ENCODE measurements around the gene OR52E8. TPM values are rescaled to one million over a fixed set of nuclear protein-coding genes. Genes with fewer than 3 reads are reported as not detected.

OR52E8 gene
- total RNA-seq: not detected

GRCh38 chr11:5857590-5857989 lies at the start of gene OR52E8:
OR52E8 (minus strand) TSS chr11:5857690; CDS start chr11:5857690, 0 bp downstream.
- H3K27ac Mint-ChIP-seq: no peak within 1 kb of the TSS
- H3K9me3 Mint-ChIP-seq: no peaks in the 10 kb centered on the region
- H3K4me1 Mint-ChIP-seq (ENCODE audit: low read depth): no peaks in the 10 kb centered on the region
- peaks cover 7% of the 10 kb centered on the region for H3K27me3 Mint-ChIP-seq (ENCODE audit: low read depth)
- DNase-seq (no peak), ATAC-seq (replicated peaks in 1 of 2) (no peak)
- no peak within 1 kb of the TSS for H3K4me3 Mint-ChIP-seq
- H3K36me3 Mint-ChIP-seq (ENCODE audit: insufficient read depth in 2 of 2): no peaks in the 10 kb centered on the region

GRCh38 chr11:5899534-5899933 lies 42.0 kb upstream of the OR52E8 start:
- Mint-ChIP-seq H3K36me3 (ENCODE audit: insufficient read depth in 2 of 2) (no peaks in the 10 kb centered on the region), H3K4me1 (ENCODE audit: low read depth) (no peaks in the 10 kb centered on the region), H3K4me3 (no peak overlapping the region), H3K27me3 (ENCODE audit: low read depth) (no peaks in the 10 kb centered on the region), H3K9me3 (no peaks in the 10 kb centered on the region), H3K27ac (no peak overlapping the region)
- DNase-seq (no peak), ATAC-seq (replicated peaks in 1 of 2) (no peak)

GRCh38 chr11:5892908-5893307 lies 35.4 kb upstream of the OR52E8 start, which contains the start of gene OR52E5:
OR52E5 (plus strand) TSS chr11:5893208; CDS start chr11:5900777, 7,569 bp downstream.
- no peak for ATAC-seq (replicated peaks in 1 of 2)
- Mint-ChIP-seq H3K27me3 (ENCODE audit: low read depth) (peaks cover 2% of the 10 kb centered on the region), H3K9me3 (no peaks in the 10 kb centered on the region), H3K4me1 (ENCODE audit: low read depth) (no peaks in the 10 kb centered on the region), H3K27ac (no peak within 1 kb of the TSS), H3K36me3 (ENCODE audit: insufficient read depth in 2 of 2) (no peaks in the 10 kb centered on the region), H3K4me3 (no peak within 1 kb of the TSS)
- no peak for DNase-seq

GRCh38 chr11:5891216-5891800 lies 33.8 kb upstream of the OR52E8 start:
- H3K27me3 Mint-ChIP-seq (ENCODE audit: low read depth): peaks cover 15% of the 10 kb centered on the region
- H3K4me3 Mint-ChIP-seq: no peak overlapping the region
- ATAC-seq (replicated peaks in 1 of 2): no peak
- no peaks in the 10 kb centered on the region for H3K9me3 Mint-ChIP-seq
- no peaks in the 10 kb centered on the region for H3K4me1 Mint-ChIP-seq (ENCODE audit: low read depth)
- H3K36me3 Mint-ChIP-seq (ENCODE audit: insufficient read depth in 2 of 2): no peaks in the 10 kb centered on the region
- H3K27ac Mint-ChIP-seq: no peak overlapping the region
- no peak for DNase-seq

GRCh38 chr11:5887661-5888060 lies 30.2 kb upstream of the OR52E8 start:
- H3K36me3 Mint-ChIP-seq (ENCODE audit: insufficient read depth in 2 of 2): no peaks in the 10 kb centered on the region
- H3K27me3 Mint-ChIP-seq (ENCODE audit: low read depth): peaks cover 17% of the 10 kb centered on the region
- H3K4me1 Mint-ChIP-seq (ENCODE audit: low read depth): no peaks in the 10 kb centered on the region
- H3K27ac Mint-ChIP-seq: no peak overlapping the region
- H3K9me3 Mint-ChIP-seq: no peaks in the 10 kb centered on the region
- ATAC-seq (replicated peaks in 1 of 2) (no peak), DNase-seq (no peak)
- no peak overlapping the region for H3K4me3 Mint-ChIP-seq

GRCh38 chr11:5887172-5887571 lies 29.7 kb upstream of the OR52E8 start:
- no peak for ATAC-seq (replicated peaks in 1 of 2)
- Mint-ChIP-seq H3K4me1 (ENCODE audit: low read depth) (no peaks in the 10 kb centered on the region), H3K4me3 (no peak overlapping the region), H3K36me3 (ENCODE audit: insufficient read depth in 2 of 2) (no peaks in the 10 kb centered on the region), H3K9me3 (no peaks in the 10 kb centered on the region), H3K27me3 (ENCODE audit: low read depth) (peaks cover 21% of the 10 kb centered on the region), H3K27ac (no peak overlapping the region)
- no peak for DNase-seq

- Mint-ChIP-seq H3K9me3 (no peaks in the 10 kb centered on the region), H3K27ac (no peak overlapping the region), H3K4me3 (no peak overlapping the region), H3K36me3 (ENCODE audit: insufficient read depth in 2 of 2) (no peaks in the 10 kb centered on the region), H3K4me1 (ENCODE audit: low read depth) (no peaks in the 10 kb centered on the region), H3K27me3 (ENCODE audit: low read depth) (peaks cover 18% of the 10 kb centered on the region)
- ATAC-seq (replicated peaks in 1 of 2): no peak
- no peak for DNase-seq
These were observed 24.3 kb upstream of the OR52E8 start for GRCh38 chr11:5881756-5882155.

- no peak for DNase-seq
- H3K27ac Mint-ChIP-seq: no peak within 1 kb of the TSS
- ATAC-seq (replicated peaks in 1 of 2): no peak
These were observed 22.8 kb upstream of the OR52E8 start, which contains the start of gene OR52E4 for GRCh38 chr11:5880329-5880728. OR52E4 (plus strand) TSS chr11:5880629; CDS start chr11:5884293, 3,664 bp downstream.

GRCh38 chr11:5878564-5878963 lies 21.1 kb upstream of the OR52E8 start:
- no peak overlapping the region for H3K4me3 Mint-ChIP-seq

More at GRCh38 chr11:5880329-5880728, 22.8 kb upstream of the OR52E8 start, which contains the start of gene OR52E4:
- no peaks in the 10 kb centered on the region for H3K9me3 Mint-ChIP-seq
- H3K36me3 Mint-ChIP-seq (ENCODE audit: insufficient read depth in 2 of 2): no peaks in the 10 kb centered on the region
- H3K4me3 Mint-ChIP-seq: no peak within 1 kb of the TSS
- no peaks in the 10 kb centered on the region for H3K4me1 Mint-ChIP-seq (ENCODE audit: low read depth)
- H3K27me3 Mint-ChIP-seq (ENCODE audit: low read depth): peaks cover 17% of the 10 kb centered on the region

GRCh38 chr11:5865826-5866225 lies 8.3 kb upstream of the OR52E8 start:
- Mint-ChIP-seq H3K4me3 (no peak overlapping the region), H3K4me1 (ENCODE audit: low read depth) (no peaks in the 10 kb centered on the region), H3K27me3 (ENCODE audit: low read depth) (peaks cover 5% of the 10 kb centered on the region), H3K36me3 (ENCODE audit: insufficient read depth in 2 of 2) (peaks cover 2 to 3% of the 10 kb centered on the region in 2 donors), H3K27ac (no peak overlapping the region), H3K9me3 (peaks cover 0 to 2% of the 10 kb centered on the region in 2 donors)
- DNase-seq: no peak
- ATAC-seq (replicated peaks in 1 of 2): no peak

More at GRCh38 chr11:5878564-5878963, 21.1 kb upstream of the OR52E8 start:
- DNase-seq: no peak
- ATAC-seq (replicated peaks in 1 of 2): no peak
- no peaks in the 10 kb centered on the region for H3K36me3 Mint-ChIP-seq (ENCODE audit: insufficient read depth in 2 of 2)
- H3K27me3 Mint-ChIP-seq (ENCODE audit: low read depth): peaks cover 17% of the 10 kb centered on the region
- peaks cover 0 to 2% of the 10 kb centered on the region in 2 donors for H3K9me3 Mint-ChIP-seq
- H3K27ac Mint-ChIP-seq: no peak overlapping the region
- H3K4me1 Mint-ChIP-seq (ENCODE audit: low read depth): no peaks in the 10 kb centered on the region

- Mint-ChIP-seq H3K27me3 (ENCODE audit: low read depth) (peaks cover 16% of the 10 kb centered on the region), H3K27ac (no peak overlapping the region), H3K36me3 (ENCODE audit: insufficient read depth in 2 of 2) (no peaks in the 10 kb centered on the region), H3K9me3 (no peaks in the 10 kb centered on the region), H3K4me3 (no peak overlapping the region), H3K4me1 (ENCODE audit: low read depth) (no peaks in the 10 kb centered on the region)
- no peak for ATAC-seq (replicated peaks in 1 of 2)
- DNase-seq: no peak
These were observed 6.5 kb downstream of the OR52E8 start for GRCh38 chr11:5851002-5851401.

- ATAC-seq (replicated peaks in 1 of 2) (no peak), DNase-seq (no peak)
- Mint-ChIP-seq H3K27me3 (ENCODE audit: low read depth) (peaks cover 10% of the 10 kb centered on the region), H3K9me3 (no peaks in the 10 kb centered on the region), H3K27ac (no peak overlapping the region), H3K4me3 (no peak overlapping the region), H3K36me3 (ENCODE audit: insufficient read depth in 2 of 2) (no peaks in the 10 kb centered on the region), H3K4me1 (ENCODE audit: low read depth) (no peaks in the 10 kb centered on the region)
These were observed 9.8 kb downstream of the OR52E8 start for GRCh38 chr11:5847711-5848110.

- Mint-ChIP-seq H3K4me3 (no peak overlapping the region), H3K27ac (no peak overlapping the region), H3K4me1 (ENCODE audit: low read depth) (no peaks in the 10 kb centered on the region), H3K27me3 (ENCODE audit: low read depth) (peaks cover 4% of the 10 kb centered on the region), H3K9me3 (no peaks in the 10 kb centered on the region), H3K36me3 (ENCODE audit: insufficient read depth in 2 of 2) (no peaks in the 10 kb centered on the region)
- DNase-seq (no peak), ATAC-seq (replicated peaks in 1 of 2) (no peak)
These were observed 10.8 kb downstream of the OR52E8 start for GRCh38 chr11:5846701-5847100.

GRCh38 chr11:5841797-5842196 lies 15.7 kb downstream of the OR52E8 start, which contains the start of gene OR52E6:
OR52E6 (minus strand) TSS chr11:5841897; CDS start chr11:5841897, 0 bp downstream.
- H3K36me3 Mint-ChIP-seq (ENCODE audit: insufficient read depth in 2 of 2): no peaks in the 10 kb centered on the region
- H3K9me3 Mint-ChIP-seq: no peaks in the 10 kb centered on the region
- H3K4me1 Mint-ChIP-seq (ENCODE audit: low read depth): no peaks in the 10 kb centered on the region
- DNase-seq: no peak
- no peak within 1 kb of the TSS for H3K4me3 Mint-ChIP-seq
- H3K27ac Mint-ChIP-seq: no peak within 1 kb of the TSS
- peaks cover 32% of the 10 kb centered on the region for H3K27me3 Mint-ChIP-seq (ENCODE audit: low read depth)
- no peak for ATAC-seq (replicated peaks in 1 of 2)
